NB4 (cell line): ENCODE data around the gene BRWD1.

Source experiments
- CTCF ChIP-seq: IDR thresholded peaks from one replicate; pipeline ENCODE4 v1.5.1; 2012; ENCODE audit warnings: low read depth, low read length
- MYC ChIP-seq: IDR thresholded peaks from 2 replicates; pipeline ENCODE4 v1.6.1; 2011; ENCODE audit warnings: low read depth, low read length
- POLR2A ChIP-seq: IDR thresholded peaks from 2 replicates; pipeline ENCODE4 v1.6.1; 2011; ENCODE audit warnings: mild to moderate bottlenecking; ENCODE audit not compliant: insufficient read length; ENCODE audit errors: extremely low read depth
- TF ChIP-seq, protein P1 (sequence below): IDR thresholded peaks from 2 replicates; pipeline ENCODE4 v1.6.1; 2011; ENCODE audit warnings: low read depth, low read length

- TF ChIP-seq MYC: no peak
- no peak for TF ChIP-seq CTCF
- TF ChIP-seq POLR2A: no peak
- TF ChIP-seq, protein P1, sequence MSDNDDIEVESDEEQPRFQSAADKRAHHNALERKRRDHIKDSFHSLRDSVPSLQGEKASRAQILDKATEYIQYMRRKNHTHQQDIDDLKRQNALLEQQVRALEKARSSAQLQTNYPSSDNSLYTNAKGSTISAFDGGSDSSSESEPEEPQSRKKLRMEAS: no peak
Observed at GRCh38 chr21:39232861-39233291, 80.6 kb downstream of the BRWD1 start.
